Measurements from ENCODE around the gene PLA2G6.

The PLA2G6 gene, protein sequence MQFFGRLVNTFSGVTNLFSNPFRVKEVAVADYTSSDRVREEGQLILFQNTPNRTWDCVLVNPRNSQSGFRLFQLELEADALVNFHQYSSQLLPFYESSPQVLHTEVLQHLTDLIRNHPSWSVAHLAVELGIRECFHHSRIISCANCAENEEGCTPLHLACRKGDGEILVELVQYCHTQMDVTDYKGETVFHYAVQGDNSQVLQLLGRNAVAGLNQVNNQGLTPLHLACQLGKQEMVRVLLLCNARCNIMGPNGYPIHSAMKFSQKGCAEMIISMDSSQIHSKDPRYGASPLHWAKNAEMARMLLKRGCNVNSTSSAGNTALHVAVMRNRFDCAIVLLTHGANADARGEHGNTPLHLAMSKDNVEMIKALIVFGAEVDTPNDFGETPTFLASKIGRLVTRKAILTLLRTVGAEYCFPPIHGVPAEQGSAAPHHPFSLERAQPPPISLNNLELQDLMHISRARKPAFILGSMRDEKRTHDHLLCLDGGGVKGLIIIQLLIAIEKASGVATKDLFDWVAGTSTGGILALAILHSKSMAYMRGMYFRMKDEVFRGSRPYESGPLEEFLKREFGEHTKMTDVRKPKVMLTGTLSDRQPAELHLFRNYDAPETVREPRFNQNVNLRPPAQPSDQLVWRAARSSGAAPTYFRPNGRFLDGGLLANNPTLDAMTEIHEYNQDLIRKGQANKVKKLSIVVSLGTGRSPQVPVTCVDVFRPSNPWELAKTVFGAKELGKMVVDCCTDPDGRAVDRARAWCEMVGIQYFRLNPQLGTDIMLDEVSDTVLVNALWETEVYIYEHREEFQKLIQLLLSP

DNA sequence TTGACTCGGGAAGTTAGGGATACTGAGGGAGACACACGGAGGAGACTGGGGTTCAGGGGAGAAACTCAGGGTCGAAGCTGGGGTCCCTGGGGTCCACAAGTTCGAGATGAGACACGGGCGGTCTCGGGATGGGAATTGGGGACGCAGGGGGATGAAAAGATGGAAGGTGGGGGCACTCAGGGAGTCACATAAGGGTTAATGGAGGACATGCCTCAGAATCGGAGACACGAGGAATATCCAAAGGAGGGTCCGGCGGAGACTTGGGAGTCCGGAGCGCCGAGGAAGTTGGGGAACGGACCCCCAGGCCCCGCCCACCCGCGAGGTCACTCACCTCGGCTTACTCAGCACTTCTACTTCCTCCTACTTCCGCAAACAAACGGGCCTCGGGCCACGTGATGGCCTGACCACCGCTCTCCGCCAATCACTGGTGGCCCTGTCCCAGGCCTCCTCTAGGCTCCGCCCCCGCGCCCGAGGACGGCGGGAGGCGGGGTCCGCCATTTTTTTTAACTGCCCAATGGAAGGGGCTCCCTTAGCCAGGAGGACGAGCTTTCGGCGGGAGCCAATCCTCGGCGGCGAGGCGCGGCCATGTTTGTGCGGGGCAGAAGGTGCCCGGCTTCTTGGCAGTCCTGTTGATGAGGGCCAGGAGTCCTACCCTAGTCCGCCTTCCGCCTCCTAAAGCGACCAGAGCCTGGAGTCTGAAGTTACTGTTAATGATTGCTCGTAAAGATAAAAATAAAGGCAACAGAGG lies at the start of gene PLA2G6:
Gene PLA2G6, minus strand, starts transcription at position 378 of the 748 bp plus-strand sequence. CDS start 12,404 bp downstream, outside the sequence.
- peak; percentile 99 for DNase-seq

DNA sequence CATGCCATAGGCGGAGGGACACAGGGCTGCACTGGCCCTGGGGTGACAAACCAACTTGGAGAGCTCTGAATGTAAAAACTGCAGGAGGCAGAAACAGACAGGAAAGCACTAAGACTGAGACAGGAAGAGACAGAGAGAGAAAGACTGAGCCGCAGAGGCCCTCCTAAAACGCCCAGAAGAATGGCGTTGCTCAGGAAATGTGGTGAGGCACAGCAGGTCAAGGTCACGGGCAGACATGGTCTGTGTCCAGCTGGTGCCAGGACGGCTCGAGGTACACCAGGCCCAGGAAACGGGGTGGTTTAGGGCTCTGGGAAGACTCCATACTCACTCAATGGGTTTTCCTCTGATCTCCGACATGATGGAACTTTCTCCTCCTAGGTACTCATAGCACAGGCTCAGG lies 49.3 kb upstream of the PLA2G6 start:
- DNase-seq, result no peak

DNA sequence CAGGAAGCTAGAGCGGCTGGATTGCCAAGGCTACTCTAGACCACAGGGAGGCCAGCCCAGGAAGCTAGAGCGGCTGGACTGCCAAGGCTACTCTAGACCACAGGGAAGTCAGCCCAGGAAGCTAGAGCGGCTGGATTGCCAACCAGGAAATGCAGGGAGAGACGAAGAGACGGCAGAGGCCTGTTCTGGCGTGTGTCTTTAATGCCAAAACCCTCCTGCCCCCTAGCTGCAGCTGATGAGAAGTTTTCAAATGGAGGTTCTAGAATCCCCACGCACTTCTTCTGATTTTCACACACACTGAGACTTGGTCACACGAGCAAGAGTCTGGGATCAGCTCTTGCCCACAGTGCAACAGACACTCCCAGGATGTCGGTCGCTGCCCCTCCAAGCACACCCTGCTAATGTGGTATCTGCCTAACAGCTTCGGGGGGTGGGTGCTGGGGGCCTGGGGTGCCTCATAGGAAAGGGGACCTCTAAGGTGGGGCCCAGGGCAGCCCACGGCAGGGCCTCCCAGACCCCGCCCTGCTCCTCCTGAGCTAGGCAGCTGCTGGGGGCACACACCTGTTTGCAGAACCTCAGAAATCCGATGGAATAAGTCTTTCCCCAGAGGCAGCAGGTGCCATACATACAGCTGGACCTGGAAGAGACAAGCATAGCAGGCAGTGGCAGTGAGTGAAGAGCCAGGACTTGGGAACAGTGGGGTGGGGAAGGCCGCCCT lies 48.6 kb upstream of the PLA2G6 start:
- peak; percentile 49 for DNase-seq

DNA sequence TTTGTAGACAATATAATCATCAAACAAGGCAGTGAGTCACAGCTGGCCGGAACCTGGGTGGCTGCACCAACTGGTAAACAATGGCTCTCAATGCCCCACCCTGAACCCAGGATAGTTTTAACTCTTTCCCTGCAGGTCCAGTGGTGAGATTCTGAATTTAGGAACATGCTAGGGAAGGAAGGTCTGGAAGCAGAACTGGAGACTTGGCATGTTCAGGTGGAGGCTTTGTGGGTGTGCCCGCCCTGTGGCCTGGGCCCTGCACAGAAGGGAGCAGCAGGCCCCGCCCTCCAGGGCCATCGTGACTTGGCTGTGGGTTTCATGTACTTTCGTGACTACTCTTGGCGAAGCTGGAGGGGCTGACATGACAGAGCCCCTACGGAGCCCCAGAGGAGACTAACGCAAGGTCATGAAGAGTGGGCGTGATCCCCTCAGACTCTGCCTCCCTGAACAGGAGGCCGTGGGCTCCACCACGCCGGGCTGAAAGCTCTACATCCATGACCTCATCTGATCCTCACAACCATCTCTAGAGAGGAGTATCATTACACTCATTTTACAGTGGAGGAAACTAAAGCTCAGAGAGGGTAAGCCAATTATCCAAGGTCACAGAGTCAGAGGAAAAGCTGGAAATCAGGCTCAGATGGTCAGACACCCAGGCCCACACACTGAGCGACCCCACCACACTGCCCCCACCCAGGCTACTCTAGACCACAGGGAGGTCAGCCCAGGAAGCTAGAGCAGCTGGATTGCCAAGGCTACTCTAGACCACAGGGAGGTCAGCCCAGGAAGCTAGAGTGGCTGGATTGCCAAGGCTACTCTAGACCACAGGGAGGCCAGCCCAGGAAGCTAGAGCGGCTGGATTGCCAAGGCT lies 47.5 kb upstream of the PLA2G6 start:
- peak; percentile 25 for DNase-seq

DNA sequence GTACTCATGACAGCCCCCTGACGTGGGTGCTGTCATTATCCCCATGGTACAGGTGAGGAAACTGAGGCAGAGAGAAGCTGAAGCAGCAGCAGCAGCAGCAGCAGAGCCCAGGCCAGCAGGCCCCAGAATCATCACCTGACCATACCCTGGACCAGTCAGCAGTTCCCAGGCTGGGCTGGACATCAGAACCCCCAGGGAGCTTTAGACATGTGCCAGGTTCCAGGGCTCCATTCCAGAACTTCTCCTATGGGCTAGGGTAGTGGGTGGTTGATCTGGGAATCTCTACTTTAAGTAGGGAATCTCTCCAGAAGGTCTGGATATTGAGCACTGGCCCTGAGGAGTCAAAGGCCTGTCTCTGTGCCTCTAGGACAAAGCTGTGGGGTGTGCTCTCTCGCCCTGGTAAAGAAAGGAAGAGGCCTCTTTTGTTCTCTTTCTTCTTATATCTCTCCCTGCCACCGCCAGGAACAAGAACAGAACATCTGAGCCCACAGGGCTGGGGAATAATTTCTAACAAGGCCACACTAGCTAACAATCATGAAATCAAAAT lies 46.8 kb upstream of the PLA2G6 start:
- DNase-seq, result no peak

DNA sequence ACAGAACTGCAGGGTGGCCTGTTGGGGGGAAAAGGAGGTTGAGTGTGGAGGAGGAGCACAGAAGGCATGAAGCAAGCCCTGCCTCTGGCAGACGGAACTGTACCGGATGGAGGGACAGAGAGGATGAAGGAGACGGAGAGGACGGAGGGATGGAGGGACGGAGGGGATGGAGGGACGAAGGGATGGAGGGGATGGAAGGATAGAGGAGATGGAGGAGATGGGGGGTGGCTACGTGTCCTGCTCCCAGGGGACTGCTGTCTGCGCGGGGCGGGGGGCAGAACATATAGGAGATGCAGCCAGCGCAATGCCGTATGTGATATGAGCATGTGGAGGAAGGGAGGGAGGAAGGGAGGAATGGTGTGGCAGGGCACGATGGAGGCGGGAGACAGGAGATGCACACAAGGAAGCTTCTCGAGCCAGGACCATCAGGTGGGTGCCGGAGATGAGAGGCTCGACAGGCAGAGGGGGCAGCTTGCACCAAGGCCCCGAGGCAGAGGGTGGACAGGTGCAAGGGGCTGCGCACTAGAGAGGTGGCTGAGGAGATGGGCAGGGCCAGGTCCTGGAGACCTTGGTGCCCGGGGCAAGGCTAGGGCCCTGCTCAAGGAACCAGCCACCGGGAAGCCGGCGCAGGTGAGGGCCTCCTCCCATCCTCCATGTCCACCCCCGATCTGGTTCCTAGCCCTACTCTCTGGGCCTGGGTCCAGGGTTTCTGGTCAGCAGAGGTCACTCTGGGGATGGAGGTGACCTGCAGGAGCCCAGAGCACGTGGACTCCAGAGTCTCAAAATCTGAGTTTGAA lies 45.4 kb upstream of the PLA2G6 start:
- no peak for DNase-seq

DNA sequence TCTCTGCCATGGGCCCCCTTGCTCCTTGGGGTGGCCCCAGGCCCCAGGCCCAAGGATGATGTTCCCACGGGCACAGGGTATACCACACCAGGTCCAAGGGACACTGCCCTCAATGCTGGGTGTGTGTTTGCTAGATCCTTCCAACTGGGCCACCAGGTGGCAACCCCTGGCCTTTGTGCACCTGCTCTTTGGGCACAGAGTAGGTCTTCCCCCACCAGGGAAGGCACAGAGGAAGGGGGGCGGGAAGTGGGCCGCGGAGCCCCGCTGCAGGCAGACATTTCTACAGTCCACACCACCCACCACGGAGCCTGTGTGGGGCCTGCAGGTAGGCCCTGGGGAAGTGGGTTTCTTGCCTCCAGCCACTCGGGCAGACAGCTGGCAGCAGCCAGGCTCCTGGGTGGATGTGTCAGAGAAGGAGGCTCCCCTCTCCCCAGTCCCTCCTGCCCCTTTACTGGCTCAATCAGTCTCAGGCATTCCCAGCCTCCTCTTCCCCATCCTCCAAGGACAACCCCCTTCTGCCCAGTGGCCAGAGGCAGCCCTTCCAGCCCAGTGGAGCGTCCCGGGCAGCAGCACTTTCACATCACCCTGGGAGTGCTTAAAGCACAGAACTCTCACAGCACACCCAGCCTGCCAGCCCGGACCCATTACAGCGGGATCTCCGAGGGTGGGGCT lies 41.8 kb upstream of the PLA2G6 start:
- no peak for DNase-seq

DNA sequence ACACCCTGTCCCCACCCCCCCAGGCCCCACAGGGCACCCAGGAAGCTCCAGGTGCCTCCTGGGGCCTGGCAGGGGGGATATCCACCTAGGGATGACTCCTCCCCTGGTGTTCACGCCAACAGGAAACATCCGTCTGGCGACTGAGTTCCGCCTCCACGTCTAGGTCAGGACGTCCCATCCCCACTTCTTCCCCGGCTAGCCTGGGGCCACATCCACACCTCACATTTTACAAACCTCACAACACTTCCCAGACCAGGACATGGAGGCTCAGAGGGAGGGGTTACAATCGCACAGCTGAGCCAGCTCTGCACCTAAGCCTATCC lies 41.1 kb upstream of the PLA2G6 start:
- no peak for DNase-seq

DNA sequence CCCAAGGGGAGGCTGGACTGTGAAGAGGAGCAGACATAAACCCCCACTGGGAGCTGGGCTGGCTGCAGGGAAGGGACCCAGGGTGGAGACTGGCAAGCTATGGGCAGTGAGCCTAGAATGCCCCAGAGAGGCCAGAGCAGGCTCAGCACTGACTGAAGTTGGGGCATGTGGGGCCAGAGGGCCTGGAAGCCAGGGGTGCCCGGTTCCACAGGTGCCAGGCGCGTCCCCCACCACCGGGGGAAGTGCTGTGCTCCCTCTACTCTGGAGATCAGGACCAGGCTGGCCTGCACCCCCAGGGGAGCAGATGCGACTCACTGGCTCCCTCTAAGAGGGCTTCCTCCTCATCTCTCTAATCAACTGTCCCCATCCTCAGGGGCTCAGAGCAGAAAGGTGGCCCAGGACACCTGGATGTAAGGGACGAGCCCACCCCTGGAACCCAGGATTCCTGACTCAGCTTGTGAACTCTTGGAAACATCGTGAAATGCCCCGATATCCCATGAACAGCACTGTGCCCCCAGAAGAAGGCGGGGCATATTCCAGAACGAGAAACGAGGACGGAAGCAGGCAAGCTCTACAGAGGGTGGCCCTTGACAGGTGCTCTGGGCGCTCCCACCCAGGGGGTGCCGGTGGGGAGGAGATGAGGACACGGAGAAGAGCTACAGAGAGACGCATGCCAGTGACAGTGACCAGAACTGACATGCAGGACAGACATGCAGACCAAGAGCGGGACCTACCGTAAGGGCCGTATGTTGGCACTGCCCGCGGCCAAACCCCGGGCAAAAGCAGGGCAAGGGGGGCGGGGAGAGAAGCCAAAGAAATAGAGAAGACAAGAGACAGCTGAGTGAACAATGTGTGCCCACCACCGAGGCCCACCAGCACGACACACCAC lies 40.5 kb upstream of the PLA2G6 start:
- DNase-seq, result no peak

DNA sequence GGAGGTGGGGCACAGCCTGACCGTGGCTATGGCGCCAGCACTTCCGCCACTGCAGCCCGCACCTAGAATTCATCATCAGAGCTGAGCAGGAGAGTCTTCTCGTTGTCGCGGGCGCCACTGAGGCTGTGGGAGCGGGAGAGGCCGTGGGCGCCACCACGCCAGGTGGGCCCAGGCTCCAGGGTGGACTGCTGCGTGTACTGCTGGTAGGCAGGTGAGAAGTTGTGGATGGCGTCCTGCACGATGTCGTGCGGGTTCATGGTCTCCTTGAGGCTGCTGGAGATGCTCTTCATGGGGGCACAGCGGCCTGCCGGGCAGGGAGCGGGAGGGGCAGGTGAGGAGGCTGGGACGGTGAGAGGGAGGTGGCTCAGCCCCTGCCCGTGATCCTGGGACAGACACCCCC lies 39.8 kb upstream of the PLA2G6 start:
- no peak for DNase-seq

DNA sequence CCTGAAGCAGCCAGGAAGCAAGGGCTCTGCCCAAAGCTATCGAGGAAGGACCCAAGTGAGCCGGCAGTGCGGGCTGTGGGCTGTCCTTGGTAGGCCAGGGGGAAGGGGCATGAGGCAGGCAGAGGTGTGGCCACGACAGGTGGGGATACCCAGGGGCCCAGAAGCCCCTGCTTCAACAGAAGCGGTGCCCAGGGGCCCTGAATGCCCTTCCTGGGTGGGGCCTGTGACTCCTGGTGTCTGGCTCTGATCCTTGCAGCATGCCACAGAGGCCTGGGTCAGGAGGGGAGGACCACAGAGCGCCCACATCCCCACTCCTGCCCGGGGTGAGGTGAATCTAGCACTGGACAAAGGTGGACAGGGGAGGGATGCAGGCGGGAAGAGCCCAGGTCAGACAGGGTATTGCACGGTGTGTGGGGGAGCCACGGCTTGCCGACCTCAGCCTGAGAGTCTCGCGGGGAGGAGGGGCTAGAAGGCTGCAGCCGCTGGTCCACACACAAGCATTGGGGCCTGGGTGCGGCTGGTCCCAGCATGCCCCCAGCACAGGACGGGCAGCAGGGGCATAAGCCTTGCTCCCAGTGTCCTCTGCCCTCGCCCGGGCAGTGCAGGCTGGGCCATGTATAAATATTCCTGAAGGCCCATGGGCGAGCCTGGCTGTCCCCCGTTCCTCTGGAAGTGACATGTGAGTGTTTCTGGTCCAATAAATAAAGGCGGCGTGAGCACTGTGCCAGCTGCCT lies 39.2 kb upstream of the PLA2G6 start:
- no peak for DNase-seq

DNA sequence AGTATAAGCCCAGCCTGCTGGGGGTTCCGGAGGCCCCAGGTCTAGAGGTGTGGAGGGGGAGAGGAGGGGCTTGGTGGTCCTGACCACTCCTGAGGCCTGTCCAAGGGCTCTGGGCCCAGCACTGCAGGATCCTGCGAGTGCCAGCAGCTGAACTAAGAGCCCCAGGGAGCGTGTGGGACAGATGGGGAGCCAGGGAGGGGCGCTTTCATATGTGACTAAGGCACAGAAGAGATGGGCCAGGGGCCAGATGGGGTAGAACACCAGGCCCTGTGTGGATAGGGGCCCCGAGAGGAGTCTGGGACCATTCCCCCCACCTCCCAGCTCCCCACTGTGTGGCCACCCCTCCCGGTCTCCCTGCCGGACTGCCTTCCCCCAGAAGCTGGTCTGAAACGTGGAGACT lies 38.5 kb upstream of the PLA2G6 start:
- DNase-seq, result no peak

DNA sequence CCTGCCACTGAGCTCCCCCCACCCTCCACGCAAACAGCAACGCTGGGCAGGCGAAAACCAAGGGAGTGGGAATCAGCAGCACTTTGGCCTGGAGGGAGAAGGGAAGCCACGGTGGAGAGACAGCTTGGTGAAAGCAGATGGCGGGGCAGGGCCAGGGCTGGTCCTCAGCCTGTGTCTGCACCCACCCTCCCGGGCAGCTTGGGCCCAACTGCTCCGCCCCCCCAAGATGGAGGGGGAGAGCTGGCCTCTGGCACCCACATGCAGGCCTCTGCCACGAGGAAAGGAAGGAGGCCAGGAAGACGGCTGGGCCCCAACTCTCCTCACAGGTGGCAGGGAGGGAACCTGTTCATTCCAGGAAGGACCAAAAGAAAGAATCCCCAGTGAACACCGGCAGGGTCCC lies 38.0 kb upstream of the PLA2G6 start:
- DNase-seq, result no peak

DNA sequence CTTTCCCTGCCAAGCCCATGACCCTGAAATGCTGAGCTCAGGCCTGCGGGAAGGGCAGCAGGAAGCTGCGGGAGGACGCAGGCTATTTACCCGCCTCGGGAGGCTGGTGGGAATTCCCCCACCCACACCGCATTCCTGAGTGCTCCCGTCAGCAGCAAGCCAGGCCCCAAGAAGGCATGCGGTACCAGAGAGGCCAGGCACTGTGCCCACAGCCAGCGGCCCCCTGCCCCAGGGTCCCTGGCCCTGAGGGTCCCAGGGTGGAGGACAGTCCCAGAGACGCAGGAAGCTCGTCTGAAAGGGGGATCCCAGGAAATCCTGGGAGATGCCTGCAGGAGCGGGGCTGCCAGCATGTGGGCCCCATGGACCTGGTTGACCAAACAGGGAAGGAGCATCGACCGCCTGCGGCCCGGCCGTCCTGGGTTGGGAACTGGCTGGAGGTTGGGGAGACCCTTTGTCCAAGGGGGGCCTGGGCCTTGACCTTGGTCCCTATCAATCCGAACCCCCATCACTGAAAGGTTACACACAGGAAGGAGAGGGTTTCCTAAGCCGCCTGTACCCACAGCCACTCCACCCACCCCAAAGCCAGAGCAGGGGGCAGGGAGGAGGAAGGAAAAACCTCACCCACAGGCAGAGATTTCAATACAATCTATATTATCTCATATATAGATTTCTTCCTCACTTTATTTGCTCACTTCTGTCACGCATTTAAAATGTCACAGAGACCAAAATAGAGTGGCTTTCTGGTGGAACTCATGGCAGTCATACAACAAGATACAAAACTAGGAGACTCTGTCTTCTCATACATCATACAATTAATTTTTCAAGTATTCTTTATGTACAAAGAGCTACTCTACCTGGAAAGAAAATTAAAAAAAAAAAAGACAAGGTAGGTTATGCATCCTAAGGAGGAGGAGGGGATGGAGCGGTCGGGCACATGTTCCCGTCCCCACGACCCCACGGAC lies 37.3 kb upstream of the PLA2G6 start:
- peak; percentile 67 for DNase-seq

DNA sequence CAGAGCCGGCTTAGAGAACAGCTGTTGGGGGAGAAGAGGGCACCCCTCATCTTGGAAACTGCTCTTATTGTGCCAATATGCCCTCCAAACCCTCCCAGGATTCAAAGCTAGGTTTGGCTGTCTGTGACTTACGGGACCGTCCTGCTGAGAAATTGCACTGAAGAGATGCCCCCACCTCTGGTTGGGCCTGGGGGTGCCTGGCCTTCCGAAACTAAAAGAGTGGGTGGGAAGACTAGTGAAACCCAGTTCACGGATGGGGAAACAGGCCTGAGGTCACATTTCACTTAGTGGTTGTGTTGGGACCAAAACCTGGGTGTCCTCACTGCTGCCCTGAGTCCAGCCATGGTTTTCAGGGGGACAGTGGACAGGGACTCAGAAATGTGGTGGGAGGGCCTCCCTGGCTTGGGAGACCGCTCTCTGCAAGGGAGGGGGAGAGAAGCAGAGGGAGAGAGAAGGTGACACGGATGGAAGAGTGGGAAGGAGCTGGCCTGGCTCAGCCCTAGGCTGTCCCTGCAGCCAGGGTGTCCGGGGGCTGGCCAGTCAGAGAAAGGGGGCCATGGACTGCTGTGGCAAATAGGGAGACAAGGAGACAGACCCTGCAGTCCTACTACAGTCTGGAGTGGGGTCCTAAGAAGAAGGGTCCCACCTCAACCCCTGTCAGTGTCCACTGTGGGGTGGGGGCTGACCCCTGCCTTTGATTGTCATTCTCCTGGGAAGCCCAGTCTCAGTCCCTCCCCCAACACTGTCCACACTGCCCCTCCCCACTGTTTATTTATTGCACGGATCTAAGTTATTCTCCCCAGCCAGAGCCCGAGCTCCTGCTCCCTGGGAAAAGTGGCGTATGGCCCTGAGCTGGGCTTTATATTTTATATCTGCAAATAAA lies 33.8 kb upstream of the PLA2G6 start:
- no peak for DNase-seq

Measured in activated naive CD4-positive, alpha-beta T cell treated with Interleukin-2 at 50 U/mL for 16 hours (primary cell).